C1 segment of cervical spinal cord (tissue), 14 donors: Measurements from ENCODE around the gene MBOAT1.

ENCODE experiments used
- DNase-seq, 14 donors: peaks; one replicate each; lab custom pipeline; 2025; lab: John Stamatoyannopoulos, UW

Gene MBOAT1

GRCh38 chr6:20102397-20103073 lies 109.7 kb downstream of the MBOAT1 start:
- no peak for DNase-seq

- no peak for DNase-seq
Measured at GRCh38 chr6:20099156-20099555, 113.1 kb downstream of the MBOAT1 start.

GRCh38 chr6:20098267-20098876 lies 113.9 kb downstream of the MBOAT1 start:
- DNase-seq, result no peak

- DNase-seq, result peak in 11 of 14 donors; percentile 35 to 72 (median 58)
Measured at GRCh38 chr6:20096536-20096935, 115.7 kb downstream of the MBOAT1 start.

GRCh38 chr6:20095436-20095835 lies 116.8 kb downstream of the MBOAT1 start:
- no peak for DNase-seq

DNA sequence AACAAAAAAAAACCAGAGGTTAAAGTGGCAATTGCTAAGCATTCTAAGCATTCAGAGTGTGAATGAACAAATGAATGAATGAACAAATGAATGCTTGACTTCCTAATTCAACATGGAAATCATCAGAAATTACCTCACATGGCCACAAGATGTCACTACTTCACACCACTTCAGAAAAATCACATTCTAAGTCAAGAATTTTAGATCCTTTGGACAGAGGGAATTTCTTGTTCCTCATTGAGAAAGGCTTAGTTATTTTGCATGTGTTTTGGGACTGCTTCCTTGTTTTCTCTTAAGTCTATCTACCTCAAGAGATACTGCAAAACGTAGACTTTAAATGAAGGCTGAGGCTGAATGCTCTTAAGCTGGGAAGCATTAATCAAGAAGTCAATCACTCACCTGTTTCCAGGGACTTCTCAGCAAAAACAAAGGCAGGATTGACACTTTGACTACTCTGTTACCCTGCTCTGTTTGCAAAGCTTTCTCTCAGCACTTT lies 120.2 kb downstream of the MBOAT1 start:
- peak in 1 of 14 donors; percentile 2 for DNase-seq

GRCh38 chr6:20086992-20087391 lies 125.3 kb downstream of the MBOAT1 start:
- no peak for DNase-seq

DNA sequence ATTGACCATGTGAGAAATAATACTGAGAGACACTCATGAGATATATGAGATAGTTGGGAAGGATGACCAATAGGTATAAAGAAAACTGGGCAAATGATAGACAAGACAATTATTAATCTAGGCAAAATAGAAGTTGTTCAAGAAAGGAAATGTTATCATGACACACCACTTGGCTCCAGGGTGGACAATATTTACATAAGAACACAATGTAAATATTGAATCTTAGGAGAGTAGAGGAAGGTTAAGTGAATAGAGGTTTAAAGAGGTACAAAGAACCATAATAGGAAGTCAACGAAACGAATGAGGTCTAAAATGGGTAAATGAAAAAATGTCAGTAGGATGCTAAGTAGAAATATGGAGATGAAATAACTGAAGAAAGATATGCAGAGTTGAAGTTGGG lies 126.5 kb downstream of the MBOAT1 start:
- DNase-seq, result no peak

DNA sequence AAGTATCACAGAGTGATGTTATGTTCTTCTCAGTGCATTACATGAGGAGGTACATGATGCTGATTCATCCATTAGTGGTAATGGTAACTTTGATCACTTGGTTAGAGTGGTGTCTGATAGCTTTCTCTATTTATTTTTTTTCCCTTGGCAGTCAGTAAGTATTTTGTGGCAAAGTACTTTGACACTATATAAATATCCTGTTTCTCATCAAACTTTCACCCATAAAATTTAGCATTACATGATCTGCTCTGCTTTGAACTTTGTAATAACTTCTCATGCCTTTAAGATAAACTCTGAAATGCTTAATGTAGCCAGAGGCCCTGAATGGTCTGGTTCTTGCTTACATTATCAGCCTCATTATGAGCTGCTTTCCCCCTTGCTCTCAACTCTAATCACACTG lies 127.9 kb downstream of the MBOAT1 start:
- no peak for DNase-seq

GRCh38 chr6:20071998-20072397 lies 140.3 kb downstream of the MBOAT1 start:
- no peak for DNase-seq

- DNase-seq, result no peak
Measured at GRCh38 chr6:20070047-20070446, 142.2 kb downstream of the MBOAT1 start.

DNA sequence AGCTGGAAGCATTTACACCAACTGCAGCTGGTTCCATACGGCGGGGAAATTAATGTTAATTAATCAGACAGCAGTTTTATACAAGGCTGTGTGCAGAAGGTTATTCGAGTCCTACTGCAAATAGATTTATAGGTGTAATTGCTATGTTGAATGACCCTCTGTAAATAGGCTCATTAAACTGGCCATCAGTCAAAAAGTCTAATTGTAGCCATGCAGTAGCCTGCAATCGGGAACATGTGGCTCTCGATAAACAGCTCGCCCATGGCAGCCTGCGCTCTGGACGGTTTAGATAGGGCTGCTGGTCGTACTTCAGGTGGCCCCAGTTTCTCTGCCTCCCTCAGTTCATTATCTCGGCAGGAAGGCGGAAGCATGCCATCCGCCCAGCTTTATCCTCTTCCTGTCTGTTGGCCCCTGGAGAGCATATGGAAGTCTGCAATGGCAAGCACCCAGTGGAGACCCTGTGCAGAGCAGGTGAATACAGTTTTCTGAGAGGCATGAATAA lies 143.2 kb downstream of the MBOAT1 start:
- no peak for DNase-seq

- DNase-seq, result no peak
Measured at GRCh38 chr6:20068421-20068988, 143.8 kb downstream of the MBOAT1 start.

GRCh38 chr6:20061952-20062351 lies 150.3 kb downstream of the MBOAT1 start:
- no peak for DNase-seq

- DNase-seq, result no peak
Measured at GRCh38 chr6:20060252-20060651, 152.0 kb downstream of the MBOAT1 start.

- DNase-seq, result no peak
Measured at GRCh38 chr6:20058912-20059311, 153.4 kb downstream of the MBOAT1 start.

DNA sequence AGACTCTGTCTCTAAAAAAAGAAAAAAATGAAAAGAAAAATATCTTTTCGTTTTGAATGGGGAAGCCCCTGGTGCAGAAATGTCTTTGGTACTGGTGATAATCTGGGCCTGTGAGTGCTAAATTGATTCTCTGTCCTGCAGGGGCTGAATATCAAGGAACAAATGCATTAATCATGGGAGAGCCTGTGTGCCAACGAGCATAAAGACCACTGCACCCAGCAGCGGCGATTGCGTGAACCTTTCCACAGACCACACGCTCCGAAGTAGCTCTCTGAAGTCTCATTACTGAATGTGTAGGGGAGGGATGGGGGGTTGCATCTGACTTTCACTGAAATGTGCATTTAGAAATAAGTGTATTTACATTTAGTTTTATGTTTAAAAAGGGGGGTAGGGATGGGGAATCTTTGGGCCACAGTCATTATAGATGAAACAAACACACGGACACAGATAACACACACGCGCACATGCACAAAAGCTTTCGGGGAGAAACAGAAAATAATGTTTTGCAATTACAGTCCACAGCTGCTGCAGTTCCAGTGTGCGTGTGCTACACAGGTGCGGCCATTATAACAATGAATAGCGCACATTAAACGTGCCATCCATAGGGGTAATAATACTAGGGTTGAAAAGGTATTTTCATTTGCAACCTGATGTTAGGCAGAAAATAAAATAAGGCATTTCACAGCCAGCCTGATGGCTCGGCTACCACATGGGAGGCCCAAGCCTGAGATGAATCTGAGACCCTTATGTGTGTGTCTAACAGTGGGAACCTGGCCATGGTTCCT lies 154.0 kb downstream of the MBOAT1 start:
- no peak for DNase-seq

DNA sequence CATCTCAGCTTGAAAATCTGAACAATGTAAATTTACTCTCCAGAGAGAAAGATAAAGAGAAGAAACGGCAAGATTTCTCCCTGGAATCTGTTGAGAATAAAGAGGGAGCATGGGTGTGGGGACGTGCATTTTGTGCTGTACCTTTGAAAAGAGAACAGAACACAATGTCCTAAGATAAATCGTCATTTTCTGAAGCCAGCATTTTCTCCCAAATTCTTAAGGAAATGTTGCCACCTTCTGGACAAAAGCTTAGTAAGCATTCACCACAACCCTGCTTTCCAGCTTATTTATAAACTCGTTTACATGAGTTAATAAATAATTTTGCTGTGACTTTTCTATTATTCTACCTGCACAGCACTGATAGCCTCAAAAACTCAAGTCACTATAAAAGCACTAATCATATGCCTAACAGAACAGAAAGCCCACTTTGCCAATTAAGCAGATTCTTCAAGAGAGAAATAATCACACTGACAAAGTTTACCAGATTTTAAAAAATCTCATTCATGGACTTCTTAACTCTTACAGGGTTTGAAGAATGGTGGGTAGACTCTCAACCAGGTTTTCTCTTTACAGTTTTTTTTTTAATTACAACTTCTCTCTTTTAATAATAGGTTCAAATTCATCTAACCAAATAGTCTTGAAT lies 155.8 kb downstream of the MBOAT1 start:
- peak in 1 of 14 donors; percentile 8 for DNase-seq

DNA sequence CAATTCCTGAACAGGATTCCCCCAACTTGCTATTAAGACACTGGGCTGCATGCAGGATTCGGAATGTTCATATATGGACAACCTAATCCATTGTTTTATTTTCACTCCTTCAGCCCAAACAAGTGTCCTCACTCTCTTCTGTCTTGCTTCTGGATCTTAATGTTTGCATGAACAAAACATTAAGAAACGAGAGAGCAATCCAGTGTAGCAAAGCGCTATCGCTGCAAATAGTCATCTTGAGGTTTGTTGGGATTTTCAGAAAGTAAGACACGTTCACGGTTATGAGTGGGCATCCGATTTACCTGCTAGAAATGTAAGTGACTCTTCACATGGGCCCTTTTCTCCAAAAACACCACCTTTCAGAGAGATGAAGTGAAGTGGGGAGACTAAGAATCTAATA lies 156.4 kb downstream of the MBOAT1 start:
- DNase-seq, result no peak
